Endothelial cell of umbilical vein (primary cell): ENCODE measurements around the gene TP53BP1.

ENCODE experiments used
- EZH2 ChIP-seq: IDR thresholded peaks from 2 replicates; pipeline ENCODE4 v1.6.1; 2012; ENCODE audit warnings: borderline replicate concordance, low read depth, mild to moderate bottlenecking, moderate library complexity, low read length, inconsistent platforms; ENCODE audit not compliant: severe bottlenecking
- GATA2 ChIP-seq: IDR thresholded peaks from 2 replicates; pipeline ENCODE4 v1.7.0; 2011; ENCODE audit warnings: low read depth, mild to moderate bottlenecking, moderate library complexity, mixed read lengths, low read length; ENCODE audit not compliant: insufficient read length, insufficient read depth
- JUN ChIP-seq: IDR thresholded peaks from 2 replicates; pipeline ENCODE4 v1.6.1; 2011; ENCODE audit warnings: borderline replicate concordance, low read depth; ENCODE audit not compliant: insufficient read length, insufficient read depth
- MYC ChIP-seq: IDR thresholded peaks from one replicate; pipeline ENCODE4 v1.6.1; 2011; ENCODE audit warnings: mild to moderate bottlenecking, low read depth, low read length
- POLR2A ChIP-seq: IDR thresholded peaks from 2 replicates; pipeline ENCODE4 v1.6.1; 2012; ENCODE audit warnings: low read depth, mild to moderate bottlenecking, control low read depth, low read length
- POLR2AphosphoS5 ChIP-seq: IDR thresholded peaks from 2 replicates; pipeline ENCODE4 v1.6.1; 2012; ENCODE audit warnings: low read depth, mild to moderate bottlenecking, control low read depth, low read length, moderate library complexity; ENCODE audit not compliant: insufficient read depth
- TF ChIP-seq, protein P1 (sequence below), 2 donors: IDR thresholded peaks; 1 replicate in 1 of 2; 2 replicates in 1 of 2; pipeline ENCODE4 v1.5.1; 2011; ENCODE audit warnings: low read length in 2 of 2, mild to moderate bottlenecking in 2 of 2, moderate library complexity in 2 of 2, control low read depth in 1 of 2, inconsistent platforms in 1 of 2, low read depth in 1 of 2; ENCODE audit not compliant: insufficient read depth in 1 of 2; ENCODE audit errors: extremely low read depth in 1 of 2
- TF ChIP-seq, protein P2 (sequence below): IDR thresholded peaks from 2 replicates; pipeline ENCODE4 v1.6.1; 2011; ENCODE audit not compliant: insufficient read depth, insufficient read length

DNA sequence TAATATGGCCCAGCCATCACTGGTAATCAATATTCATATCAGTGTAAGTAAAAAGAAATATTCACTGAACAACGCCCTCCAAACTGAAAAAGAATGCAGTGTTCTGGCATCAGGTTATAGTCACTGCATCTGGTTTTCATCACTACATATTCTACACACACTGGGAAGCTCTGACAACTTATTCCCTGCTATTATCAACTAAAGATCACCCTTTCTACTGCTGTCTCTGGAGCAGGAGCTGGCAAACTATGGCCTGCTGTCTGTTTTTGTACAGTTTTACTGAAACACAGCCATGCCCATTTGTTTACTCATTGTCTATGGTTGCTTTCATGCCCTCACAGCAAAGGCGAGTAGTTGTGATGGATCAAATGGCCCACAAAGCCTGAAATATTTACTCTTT is 86.8 kb downstream of the TP53BP1 start:
- TF ChIP-seq, protein P1, sequence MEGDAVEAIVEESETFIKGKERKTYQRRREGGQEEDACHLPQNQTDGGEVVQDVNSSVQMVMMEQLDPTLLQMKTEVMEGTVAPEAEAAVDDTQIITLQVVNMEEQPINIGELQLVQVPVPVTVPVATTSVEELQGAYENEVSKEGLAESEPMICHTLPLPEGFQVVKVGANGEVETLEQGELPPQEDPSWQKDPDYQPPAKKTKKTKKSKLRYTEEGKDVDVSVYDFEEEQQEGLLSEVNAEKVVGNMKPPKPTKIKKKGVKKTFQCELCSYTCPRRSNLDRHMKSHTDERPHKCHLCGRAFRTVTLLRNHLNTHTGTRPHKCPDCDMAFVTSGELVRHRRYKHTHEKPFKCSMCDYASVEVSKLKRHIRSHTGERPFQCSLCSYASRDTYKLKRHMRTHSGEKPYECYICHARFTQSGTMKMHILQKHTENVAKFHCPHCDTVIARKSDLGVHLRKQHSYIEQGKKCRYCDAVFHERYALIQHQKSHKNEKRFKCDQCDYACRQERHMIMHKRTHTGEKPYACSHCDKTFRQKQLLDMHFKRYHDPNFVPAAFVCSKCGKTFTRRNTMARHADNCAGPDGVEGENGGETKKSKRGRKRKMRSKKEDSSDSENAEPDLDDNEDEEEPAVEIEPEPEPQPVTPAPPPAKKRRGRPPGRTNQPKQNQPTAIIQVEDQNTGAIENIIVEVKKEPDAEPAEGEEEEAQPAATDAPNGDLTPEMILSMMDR (IDR thresholded peaks at IDR 0.05; ENCODE audit: extremely low read depth in 1 of 2, insufficient read depth in 1 of 2, low read depth in 1 of 2, low read length in 2 of 2): no peak
- TF ChIP-seq POLR2AphosphoS5 (no peak), MYC (no peak), EZH2 (no peak), GATA2 (no peak), POLR2A (no peak), JUN (no peak)
- TF ChIP-seq, protein P2, sequence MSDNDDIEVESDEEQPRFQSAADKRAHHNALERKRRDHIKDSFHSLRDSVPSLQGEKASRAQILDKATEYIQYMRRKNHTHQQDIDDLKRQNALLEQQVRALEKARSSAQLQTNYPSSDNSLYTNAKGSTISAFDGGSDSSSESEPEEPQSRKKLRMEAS: no peak
